Lower lobe of right lung (tissue), 1 donor: ENCODE results near the gene ATRX. TPM values are rescaled to one million over a fixed set of nuclear protein-coding genes. Genes with fewer than 3 reads are reported as not detected.

ENCODE experiments used
- total RNA-seq: library from RNA; stranded (reverse); fragmentation: NEBNext Ultra II Directional; extraction: Animal tissue kit (Norgen Biotek cat#: 25700); gene quantifications from one replicate; pipeline ENCODE4 v1.2.1, GENCODE V29; 2021
- donor health status: DM: no; HTN: yes; CAD: no; lungs with severe emphysema.

Gene ATRX
- total RNA-seq, 1 donor from 2014 or later: 88.8 TPM

Other genes with a start within 250 kb of the ATRX start
- gene MAGT1, start 109.2 kb upstream of the ATRX start, total RNA-seq: 57.9 TPM
- gene COX7B, start 113.3 kb upstream of the ATRX start, total RNA-seq: 174 TPM
- gene ATP7A, start 124.5 kb upstream of the ATRX start, total RNA-seq: 17.8 TPM
- gene PGAM4, start 183.4 kb upstream of the ATRX start, total RNA-seq: not detected